Activated CD4-positive, alpha-beta T cell treated with anti-CD3 and anti-CD28 coated beads, Interleukin-2, amount 50 U/mL, for 16 hours (primary cell): Measurements from ENCODE around the gene NR2F1.
"Not testable (repeated sequence)": the region's sequence is repeated elsewhere in the genome, so short reads cannot be mapped to it uniquely, and the experiment has no call there.

ENCODE experiments used
- DNase-seq: peaks from one replicate; pipeline ENCODE4 v3.0.0-alpha.2; 2020

NR2F1 gene

DNA sequence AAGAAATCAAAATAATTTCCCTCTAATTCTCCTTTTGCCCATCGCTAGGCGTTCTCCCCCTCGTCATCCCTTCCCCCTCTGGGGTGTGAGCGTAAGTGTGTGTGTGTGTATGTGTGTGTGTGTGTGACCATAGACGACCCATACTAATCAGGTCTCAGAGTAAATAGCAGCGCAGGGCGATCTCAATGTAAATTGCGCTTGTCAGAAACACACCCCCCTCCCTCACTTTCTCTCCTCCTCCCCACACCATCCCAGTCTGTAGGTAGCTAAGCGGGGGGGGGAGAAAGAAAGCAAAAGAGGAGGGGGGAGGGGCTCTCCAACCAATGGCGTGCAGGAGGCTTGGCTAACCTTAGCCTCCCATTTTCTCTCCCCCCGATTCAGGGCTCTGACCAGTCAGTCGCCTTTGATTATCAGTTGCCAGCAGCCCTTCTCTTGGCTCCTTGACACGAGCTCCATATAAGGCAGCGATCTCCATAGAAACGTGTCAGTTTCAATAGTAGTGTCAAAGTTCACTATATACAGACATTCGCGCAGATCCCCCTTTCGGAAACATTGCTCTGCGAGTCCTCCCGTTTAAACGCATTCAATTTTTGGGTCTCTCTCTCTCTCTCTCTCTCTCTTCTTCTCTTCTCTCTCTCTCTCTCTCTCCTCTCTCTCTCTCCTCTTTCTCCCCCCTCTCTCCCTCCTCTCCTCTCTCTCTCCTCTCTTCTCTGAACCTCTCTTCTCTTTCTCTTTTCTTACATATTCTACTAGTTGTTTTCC, at the start of gene NR2F1:
NR2F1 (plus strand) TSS at position 546 of the 762 bp plus-strand sequence. CDS start 1,802 bp downstream, outside the sequence.
- DNase-seq: peak; percentile 22

DNA sequence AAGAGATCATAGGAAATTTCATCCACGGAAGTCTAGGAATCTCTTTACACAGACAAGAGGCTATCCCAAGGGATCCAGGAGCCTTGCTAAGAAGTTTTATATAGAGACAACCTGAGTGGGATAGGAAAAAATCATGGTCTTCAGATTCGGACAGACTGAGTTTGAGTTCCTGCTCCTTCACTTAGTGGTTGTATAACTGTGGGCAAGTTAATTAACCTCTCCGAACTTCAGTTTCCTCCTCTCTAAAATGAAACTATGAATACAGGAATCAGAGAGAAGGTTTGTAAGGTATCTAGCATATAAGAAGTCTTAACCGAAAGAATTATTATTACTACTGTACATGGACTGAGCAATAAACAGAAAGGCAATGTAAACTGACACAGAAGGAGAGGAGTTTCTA, 37.1 kb upstream of the NR2F1 start:
- no peak for DNase-seq

DNA sequence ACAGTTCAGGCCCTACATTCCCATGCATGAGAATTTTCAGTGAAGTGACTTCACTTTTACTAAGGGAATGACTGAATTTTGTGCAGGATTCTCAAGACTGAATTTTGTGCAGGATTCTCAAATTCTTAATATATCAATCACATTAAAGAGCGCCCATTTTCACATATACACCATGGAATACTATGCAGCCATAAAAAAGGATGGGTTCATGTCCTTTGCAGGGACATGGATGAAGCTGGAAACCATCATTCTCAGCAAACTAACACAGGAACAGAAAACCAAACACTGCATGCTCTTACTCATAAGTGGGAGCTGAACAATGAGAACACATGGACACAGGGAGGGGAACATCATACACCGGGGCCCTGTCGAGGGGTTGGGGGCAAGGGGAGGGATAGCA, 33.4 kb upstream of the NR2F1 start:
- not testable (repeated sequence) for DNase-seq

DNA sequence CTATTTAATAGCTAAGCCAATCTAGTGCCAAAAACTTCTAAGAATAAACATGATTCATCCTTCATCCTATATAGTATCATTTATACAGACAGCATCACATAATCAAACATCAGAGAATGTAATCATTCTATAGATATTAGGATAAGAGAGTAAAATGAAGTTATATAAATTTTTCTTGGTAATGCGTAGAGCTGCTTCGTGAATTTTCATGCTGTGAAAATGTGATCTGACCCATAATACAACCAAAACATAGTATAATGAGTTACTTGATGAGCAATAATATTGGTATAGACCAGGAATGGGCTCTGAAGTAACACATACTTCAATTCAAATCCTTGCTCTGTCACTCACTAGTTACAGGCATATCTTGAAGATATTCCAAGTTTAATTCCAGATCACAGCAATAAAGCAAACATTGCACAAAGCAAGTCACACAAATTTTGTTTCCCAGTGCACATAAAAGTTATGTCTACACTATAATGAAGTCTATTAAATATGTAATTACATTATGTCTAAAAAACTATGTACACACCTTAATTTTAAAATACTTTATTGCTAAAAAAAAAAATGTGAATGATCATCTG, 25.9 kb upstream of the NR2F1 start:
- no peak for DNase-seq

DNA sequence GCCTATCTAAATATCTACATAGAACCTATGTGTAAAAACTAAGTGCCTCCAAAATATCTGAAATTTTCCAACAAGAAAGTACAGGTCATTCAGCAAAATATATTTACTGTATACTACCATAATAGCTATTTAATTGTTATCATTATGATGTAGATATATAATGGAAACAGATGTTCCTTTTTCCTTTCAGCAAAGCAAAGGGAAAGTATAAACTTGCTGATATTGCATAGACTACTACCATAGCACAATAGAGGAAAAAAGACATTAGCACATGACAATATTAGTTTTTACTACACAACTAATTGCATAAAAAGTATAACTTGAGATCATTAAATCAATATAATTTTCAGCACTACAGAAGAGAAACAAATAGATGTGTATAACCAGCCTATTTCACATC, 16.9 kb upstream of the NR2F1 start:
- no peak for DNase-seq

DNA sequence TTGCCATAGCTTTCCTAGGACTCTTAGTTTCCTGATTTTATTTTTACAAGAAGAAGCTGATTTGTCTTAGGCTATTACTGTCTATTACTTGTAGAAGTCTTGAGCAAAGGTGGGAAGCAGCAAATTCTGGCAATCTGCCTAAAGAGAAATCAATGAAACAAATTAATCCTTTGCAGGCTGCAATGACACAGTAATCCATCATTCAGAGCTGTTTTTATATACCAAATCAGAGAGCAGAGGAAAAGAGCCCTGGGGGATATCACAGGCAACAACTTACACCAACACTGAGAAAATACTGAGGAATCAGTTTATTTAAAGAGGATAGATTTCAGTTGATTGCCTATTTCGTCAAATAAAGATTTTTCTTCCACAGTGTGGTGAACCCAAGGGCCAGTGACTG, 15.6 kb upstream of the NR2F1 start:
- DNase-seq: no peak

DNA sequence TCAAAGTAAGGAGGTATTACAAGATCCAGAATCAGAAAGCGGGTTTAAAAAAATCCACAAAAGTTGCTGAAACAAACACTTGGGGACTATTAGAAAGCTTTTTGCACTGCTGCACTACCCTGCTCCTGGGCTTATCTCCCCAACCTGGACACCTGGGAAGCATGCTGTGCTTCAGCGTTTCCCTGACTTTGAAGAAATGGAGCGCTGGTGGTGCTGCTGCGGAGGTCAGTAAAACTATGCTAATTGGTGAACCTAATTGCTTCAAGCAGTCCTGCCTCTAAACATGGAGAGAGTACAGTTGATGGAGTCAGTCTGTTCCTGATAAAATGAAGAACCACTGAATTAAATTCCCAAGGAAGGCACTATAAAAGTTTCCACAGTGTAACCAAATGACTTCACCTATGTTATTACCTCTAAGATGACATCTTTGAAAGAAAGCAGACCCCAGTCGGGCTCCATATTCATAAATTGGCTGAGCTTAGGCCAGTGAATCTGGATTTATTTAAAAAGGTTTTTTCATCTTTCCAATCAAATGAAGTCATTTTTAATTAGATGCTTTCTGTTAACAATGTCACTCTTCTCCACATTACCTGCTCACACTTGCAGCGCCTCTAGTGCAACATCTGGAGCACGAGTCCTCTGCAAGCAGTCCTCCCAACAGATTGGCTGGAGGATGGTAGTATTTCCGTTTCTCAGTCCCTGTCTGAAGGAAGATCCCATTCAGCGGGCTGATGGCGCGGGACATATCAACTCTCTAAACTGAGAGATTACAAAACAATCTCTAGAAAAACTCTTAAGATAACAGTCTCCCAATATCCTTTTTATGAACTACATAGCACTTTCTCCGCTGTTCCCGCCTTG, 13.5 kb upstream of the NR2F1 start:
- DNase-seq: no peak

DNA sequence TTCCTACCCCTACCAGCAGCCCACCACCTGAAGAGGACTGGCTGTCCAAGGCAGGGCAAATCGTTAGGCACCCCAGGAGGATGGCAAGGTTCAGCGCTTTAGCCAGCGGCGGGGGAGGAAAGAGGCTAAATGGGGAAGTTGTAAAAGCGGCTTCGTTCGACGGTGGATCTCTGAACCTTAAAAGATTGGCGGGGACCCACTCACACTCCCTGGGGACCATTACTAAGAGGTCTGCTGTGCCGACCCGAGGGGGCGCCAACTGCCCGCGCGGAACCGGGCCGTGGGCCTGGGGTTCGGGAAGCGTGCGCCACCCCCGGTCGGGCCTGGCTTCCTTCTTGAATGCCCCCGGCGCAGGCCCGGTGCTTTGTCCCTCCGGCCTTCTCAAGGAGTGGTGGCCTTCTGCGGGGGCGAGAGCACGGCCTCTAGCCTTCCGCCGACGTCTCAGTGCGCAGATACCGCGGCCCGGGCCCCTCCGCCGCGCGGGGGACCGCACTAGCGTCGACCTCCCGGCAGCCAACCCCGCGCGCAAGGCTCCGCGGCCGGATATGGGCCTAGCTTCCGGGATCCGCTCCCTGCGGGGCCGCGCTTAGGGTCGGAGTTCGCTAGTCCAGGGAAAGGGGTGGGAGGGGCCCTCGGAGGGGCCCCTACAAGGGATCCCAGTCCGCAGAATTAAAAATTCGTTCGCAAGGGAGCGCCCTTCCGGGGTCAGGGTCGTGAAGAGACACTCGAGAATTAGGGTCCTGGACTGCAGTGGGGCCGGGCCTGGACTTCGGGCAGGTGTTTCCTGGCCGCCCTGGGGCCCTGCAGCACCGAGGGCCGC, 12.5 kb upstream of the NR2F1 start:
- DNase-seq: no peak

DNA sequence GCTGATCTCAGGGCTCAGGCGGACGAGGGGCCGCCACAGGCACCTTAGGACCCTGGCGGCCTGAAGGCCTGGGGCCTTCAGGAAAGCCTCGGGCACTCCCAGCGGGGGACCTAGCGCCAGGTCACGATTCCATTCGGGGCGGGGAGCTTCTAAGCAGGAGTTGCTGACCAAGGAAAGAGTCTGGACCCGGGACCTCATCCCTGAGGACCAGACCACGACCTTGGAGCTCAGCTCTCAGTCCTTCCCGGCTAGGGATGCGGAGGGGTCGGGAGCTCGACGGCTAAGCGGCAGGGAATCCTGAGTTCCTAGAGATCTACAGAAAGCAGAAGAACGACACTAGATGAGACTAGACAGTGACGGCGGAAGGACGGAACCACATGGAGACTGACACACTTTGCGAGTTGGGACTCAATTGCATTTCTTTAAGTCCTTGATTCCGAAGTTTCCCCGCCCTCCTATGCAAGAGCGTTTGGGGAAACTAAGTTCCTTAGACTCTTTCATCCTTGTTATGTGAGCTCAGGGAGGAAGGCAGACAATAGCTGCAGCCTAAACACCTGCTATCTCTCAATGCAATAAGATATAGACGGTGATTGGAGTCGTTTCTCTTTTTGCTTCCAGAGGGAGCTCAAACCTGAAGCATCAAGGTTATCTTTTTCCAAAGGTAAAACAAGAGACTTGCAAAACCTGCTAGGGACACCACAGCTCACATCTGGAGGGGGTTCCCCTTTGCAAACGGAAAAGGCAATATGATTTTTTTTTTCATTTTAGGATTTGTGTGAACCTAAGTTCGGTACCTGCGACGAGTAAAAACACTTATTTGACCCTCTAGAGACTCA, 11.7 kb upstream of the NR2F1 start:
- no peak for DNase-seq

DNA sequence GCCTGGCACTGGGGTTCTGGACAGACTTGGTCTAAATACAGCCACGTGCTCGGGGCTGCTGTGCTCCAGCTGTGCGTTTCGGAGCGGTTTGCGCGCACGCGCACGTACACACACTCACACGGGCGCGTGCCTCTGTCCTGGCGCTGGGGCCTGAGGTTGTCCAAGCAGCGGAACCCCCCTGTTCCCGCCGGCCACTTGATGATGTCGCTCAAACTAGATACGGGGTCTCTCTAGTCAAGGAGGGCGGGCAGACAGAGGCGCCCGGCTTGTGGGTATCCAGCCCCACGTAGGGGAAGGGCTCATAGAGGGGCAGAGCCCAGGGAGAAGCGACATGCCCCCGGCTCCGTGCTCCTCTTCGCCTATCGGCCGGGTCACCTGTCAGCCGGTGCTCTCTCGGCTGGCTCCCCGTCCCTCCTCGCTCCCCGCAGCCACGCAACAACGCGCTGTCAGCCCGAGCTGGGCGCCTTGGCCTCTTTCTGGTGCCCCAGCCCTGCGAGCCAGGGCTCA, 10.9 kb upstream of the NR2F1 start:
- no peak for DNase-seq

DNA sequence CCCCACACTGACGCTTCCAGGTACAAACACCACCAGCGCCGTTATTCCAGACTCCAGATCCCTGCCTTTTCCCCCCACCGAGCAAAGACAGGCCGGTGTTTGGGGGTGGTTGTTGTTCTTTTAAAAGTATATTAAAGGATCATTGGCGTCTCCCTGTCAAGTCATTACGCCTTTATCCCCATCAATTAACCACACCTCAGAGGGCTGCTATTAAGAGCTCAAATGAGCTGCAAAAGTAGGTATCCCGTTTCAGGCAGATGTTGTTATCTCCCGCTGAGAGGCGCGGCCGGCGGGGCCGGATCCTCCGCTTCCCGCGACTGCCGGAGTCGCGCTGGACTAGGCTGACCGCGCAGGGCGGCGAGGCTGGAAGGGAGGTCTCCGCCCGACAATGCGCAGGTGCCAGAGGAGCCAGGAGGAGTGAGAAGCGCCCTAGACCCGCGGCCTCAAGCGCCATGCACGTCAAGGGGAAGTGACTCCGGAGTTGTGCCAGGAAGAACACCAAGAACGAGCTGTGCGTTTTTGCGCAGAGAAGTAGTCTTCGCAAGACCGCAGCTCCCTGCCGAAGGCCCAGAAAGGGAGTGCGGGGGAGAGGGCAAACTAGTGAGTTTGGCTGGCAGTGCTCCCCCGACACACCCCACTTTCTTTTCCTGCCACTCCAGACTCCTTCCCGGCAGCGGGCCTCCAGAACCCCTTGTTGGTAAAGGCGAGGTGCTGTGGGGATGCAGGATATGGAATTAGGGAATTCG, 10.2 kb upstream of the NR2F1 start:
- DNase-seq: no peak

DNA sequence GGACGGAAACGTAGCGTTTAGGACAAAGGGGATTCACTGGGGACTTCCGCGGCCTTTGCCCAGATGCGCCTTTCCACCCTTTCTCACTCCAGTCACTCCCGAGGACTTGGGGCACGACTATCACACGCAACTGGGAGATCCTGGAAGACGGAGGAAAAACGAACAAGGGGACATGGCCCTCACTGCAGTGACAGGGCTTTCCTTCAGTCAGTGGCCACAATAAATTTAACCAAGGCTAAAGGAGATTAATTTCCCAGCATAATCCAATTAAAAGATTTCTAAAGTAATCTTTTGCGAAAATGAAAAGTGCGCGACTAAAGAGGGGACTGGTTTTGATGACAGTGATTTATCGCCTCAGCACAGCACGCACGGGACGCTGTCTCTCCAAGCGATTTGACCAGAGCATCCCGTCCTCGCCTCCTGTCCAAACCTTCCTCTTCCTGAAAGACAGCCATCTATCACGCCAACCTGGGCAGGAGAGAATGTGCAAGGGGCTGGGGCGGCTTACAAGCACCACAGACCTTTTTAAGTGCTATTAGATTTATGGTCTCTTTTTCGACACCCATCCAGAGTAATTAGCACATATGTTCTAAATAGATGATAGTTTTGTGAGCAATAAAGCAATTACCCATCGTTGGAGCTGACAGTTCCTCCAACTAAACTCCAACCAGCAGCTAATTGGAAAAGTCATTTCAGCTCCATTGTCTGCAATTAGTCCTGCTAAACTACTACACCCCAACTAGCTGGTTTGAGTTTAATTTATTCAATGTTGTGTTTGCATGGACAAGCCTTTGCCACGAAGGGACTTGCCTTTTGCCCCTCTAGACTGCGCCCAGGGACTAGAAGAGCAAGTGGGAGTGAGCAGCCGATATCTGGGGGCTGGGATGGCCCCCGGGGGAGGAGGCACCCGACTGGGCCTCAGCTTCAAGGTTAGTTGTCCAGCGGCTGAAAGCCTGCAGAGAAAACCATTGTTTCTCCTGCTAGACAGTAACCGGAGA, 9.4 kb upstream of the NR2F1 start:
- DNase-seq: no peak

DNA sequence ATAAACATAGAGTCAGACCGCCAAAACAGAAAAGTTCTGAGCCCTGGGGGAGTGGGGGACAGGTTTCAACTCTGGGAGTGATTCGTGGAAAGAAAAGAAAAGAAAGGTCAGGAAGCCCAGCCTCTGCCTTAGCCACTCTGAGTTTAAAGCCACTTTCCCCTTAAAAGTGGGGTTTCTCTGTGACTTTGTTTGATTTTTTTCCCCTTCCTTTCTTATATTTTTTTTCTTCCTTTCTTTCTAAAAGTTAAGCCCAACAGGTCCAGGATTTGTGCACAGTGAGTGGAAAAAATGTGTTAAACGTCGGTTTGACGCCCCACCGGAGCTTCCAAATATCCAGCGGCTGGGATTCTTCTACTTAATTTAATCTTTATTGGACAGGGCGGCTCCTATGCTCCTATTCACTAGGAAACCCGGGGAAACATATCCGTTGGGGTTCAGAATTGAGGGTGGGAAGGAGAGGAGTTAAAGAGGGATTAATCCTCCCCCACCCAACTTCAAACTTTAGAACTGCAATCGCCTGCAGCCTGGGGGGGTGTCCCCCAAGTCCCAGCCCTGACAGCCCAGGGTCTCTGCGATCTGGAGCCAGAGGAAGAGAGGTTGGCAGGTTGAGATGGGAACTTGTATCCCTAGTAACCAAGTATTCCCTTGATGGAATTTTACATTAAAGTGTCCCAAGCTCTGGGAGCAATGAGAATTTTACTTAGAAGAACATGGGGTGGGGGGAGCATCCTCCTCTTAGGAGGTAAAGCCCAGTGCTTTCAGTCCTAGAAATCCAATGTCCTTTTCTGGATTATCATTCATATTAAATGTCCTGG, 8.3 kb upstream of the NR2F1 start:
- no peak for DNase-seq

DNA sequence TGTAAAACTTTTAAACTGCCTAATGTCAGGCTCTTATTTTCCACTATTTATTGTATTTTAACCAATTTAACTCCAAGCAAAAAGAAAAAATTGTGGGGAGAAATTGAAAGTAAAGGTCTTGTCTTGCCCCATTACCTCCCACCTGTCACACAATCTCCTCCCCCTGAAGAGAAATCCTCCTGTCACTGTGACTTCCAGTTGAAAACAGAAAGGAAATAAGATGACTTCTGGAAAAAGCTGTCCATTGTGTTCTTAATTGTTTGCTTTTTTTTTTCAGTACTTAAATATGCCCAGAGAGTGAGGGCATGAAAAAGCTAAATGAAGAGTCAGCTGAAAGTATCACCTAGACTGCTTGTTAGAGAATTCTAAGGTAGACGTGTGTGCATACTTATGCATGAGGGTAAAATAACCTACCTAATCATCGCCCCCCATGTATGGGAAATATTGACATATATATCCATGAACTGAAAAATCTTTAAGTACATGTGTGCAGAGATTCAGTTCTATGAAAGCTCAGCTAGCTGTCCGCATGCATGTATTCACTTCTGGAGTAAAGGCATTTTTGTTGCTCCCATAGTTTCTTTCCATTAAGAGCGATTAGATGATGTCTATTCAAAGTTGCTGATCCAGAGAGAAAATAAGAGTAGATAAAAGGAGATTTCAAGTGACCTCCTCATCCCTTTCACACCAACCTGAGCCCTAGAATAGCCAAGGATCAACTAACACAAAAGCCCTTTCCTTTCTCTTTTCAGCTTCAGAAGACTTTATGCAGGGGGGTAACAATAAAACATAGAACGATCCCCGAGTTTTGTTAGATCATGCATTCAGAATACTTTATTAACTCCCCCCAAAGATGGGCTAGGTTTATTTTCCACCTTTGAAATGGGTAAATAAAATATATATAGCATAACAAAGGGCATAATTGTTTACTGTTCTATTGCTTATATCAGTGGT, 7.3 kb upstream of the NR2F1 start:
- no peak for DNase-seq

DNA sequence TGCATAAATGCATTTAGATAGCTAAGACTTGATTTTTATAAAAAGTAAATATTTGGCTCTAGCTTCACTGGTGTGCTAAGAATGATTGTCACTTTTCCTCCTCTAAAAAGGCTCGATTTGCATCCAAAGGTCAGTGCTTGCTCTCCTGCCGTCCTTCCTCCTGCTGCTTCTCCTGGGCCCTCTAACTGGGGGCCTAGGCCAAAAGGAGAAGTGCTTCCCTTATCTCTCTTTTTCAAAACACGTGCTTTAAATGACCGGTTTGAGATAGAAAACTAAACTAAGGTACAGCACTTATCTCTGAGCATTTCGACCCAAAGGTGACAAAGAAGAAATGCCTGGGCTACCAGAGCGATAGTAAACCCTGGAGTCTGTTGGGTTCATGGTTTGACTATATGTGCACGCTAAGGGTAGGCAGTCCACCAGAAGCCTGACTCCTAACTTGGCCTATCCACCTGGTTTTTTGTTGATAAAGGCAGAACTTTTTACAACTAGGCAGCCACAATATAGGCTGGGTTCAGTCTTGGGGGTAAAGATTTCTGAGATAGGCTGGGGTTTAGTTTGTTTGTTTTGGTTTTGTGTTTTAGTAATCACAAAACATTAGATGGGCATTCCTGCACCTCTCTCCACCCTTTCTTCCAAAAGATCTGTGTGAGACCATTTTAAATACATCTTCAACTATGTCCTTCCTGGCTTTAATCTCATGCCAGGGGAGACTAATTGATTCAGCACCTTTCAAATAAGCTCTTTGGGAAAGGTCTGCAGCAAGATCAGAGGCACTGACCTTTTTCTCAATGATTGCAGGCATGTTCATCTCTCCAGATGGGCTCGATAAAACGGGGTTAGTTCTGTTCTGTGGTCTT, 5.8 kb upstream of the NR2F1 start:
- no peak for DNase-seq
